Keratinocyte (primary cell): ENCODE measurements around the gene IQGAP3. TPM values are rescaled to one million over a fixed set of nuclear protein-coding genes. Genes with fewer than 3 reads are reported as not detected.

ENCODE experiments used
- DNase-seq: peaks from one replicate; pipeline ENCODE4 v3.0.0-alpha.2; 2011; ENCODE audit warnings: low read depth, missing footprints, low spot score
- FAIRE-seq: peaks from 2 replicates; lab custom pipeline; 2011; peaks lifted over from hg19 to GRCh38; lab: Jason Lieb, UNC
- H2AFZ ChIP-seq: 2 replicates; pipeline ENCODE4 v1.6.0; 2012; ENCODE audit warnings: low read length, control low read depth, inconsistent platforms; ENCODE audit not compliant: control insufficient read depth
- H3K27ac ChIP-seq: 2 replicates; pipeline ENCODE4 v1.5.1; 2011; ENCODE audit warnings: low read length; ENCODE audit not compliant: control insufficient read depth, insufficient read depth
- H3K27me3 ChIP-seq: 3 replicates; pipeline ENCODE4 v1.6.0; 2011; ENCODE audit warnings: low read length; ENCODE audit not compliant: control insufficient read depth, insufficient read depth; ENCODE audit errors: extremely low read depth
- H3K36me3 ChIP-seq, 2 experiments: 2 replicates in 1 of 2; 3 replicates in 1 of 2; pipeline ENCODE4 v1.5.1; 2011; ENCODE audit warnings: low read length in 2 of 2, mild to moderate bottlenecking in 1 of 2; ENCODE audit not compliant: control insufficient read depth in 2 of 2, insufficient read depth in 2 of 2; ENCODE audit errors: extremely low read depth in 1 of 2
- H3K4me1 ChIP-seq: 3 replicates; pipeline ENCODE4 v1.5.1; 2011; ENCODE audit warnings: low read length; ENCODE audit not compliant: control insufficient read depth, insufficient read depth; ENCODE audit errors: extremely low read depth
- H3K4me2 ChIP-seq: 3 replicates; pipeline ENCODE4 v1.6.0; 2011; ENCODE audit warnings: low read depth, low read length; ENCODE audit not compliant: control insufficient read depth, insufficient read depth; ENCODE audit errors: extremely low read depth
- H3K4me3 ChIP-seq, 3 experiments: fragments of 200-600 bp in 1 of 3; sonication (generic) in 1 of 3; 2 replicates in 2 of 3; 3 replicates in 1 of 3; pipeline ENCODE4 v1.5.1; 2011 to 2016; ENCODE audit warnings: low read length in 3 of 3, mild to moderate bottlenecking in 3 of 3, control low read depth in 2 of 3, inconsistent platforms in 1 of 3, low read depth in 1 of 3, mixed read lengths in 1 of 3, mixed run types in 1 of 3, moderate library complexity in 1 of 3; ENCODE audit not compliant: control insufficient read depth in 2 of 3, insufficient read depth in 2 of 3; ENCODE audit errors: extremely low read depth in 1 of 3
- H3K79me2 ChIP-seq: 2 replicates; pipeline ENCODE4 v1.6.0; 2012; ENCODE audit warnings: low read length; ENCODE audit not compliant: control insufficient read depth, insufficient read depth
- H3K9ac ChIP-seq: 3 replicates; pipeline ENCODE4 v1.6.0; 2011; ENCODE audit warnings: low read length; ENCODE audit not compliant: control insufficient read depth, insufficient read depth; ENCODE audit errors: extremely low read depth
- H3K9me1 ChIP-seq: 3 replicates; pipeline ENCODE4 v1.6.0; 2011; ENCODE audit warnings: low read length; ENCODE audit not compliant: control insufficient read depth, insufficient read depth; ENCODE audit errors: extremely low read depth
- H3K9me3 ChIP-seq: 2 replicates; pipeline ENCODE4 v1.5.1; 2012; ENCODE audit warnings: low read depth, low read length; ENCODE audit not compliant: control insufficient read depth
- H4K20me1 ChIP-seq: 3 replicates; pipeline ENCODE4 v1.6.0; 2011; ENCODE audit warnings: low read length; ENCODE audit not compliant: control insufficient read depth, insufficient read depth; ENCODE audit errors: extremely low read depth
- CTCF ChIP-seq, 3 experiments: IDR thresholded peaks in 1 of 3; conservative IDR thresholded peaks in 1 of 3; optimal IDR thresholded peaks in 1 of 3; 2 replicates in 2 of 3; 3 replicates in 1 of 3; pipeline versions ENCODE3 to v1.5.1; 2011; ENCODE audit warnings: low read length in 3 of 3, mild to moderate bottlenecking in 3 of 3, moderate library complexity in 2 of 3, control low read depth in 1 of 3, inconsistent platforms in 1 of 3; ENCODE audit not compliant: insufficient read depth in 2 of 3; ENCODE audit errors: extremely low read depth in 1 of 3
- EZH2 ChIP-seq: IDR thresholded peaks from one replicate; pipeline ENCODE4 v1.6.1; 2012; ENCODE audit warnings: inconsistent platforms, mild to moderate bottlenecking, low read length, moderate library complexity
- dilution Hi-C: fragments of 300-500 bp; cut with MboI; formaldehyde crosslinking; loops from one replicate; pipeline ENCODE4 v1.7.0; 2020; ENCODE audit warnings: low sequenced_read_pairs; ENCODE audit not compliant: extremely low pct_ligation_motif_present
- polyA plus RNA-seq, 5 experiments: library from polyadenylated mRNA; depleted of rRNA in 3 of 5; stranded (reverse) in 3 of 5; stranded (forward) in 1 of 5; unstranded in 1 of 5; fragments of >200 nt; gene quantifications; 1 replicate in 1 of 5; 2 replicates in 3 of 5; 3 replicates in 1 of 5; pipeline versions ENCODE4 v1.2.1 to v1.2.3, GENCODE V29; 2011 to 2012; ENCODE audit warnings: missing spikeins in 2 of 5, low read depth in 1 of 5, low replicate concordance in 1 of 5

IQGAP3 gene
- polyA plus RNA-seq, 1 donor (not counting 4 experiments of a cell fraction or from before 2014, with no cell fraction given): 5.3 TPM

GRCh38 chr1:156492013-156492590, 80.3 kb downstream of the IQGAP3 start:
- Histone ChIP-seq H3K4me2 (no peak overlapping the region), H3K9me1 (peaks cover 16% of the 10 kb centered on the region), H3K79me2 (peaks cover 97% of the 10 kb centered on the region), H3K9me3 (no peaks in the 10 kb centered on the region), H3K36me3 (peaks cover 17 to 38% of the 10 kb centered on the region in 2 experiments), H3K4me1 (peaks cover 37% of the 10 kb centered on the region), H3K4me3 (no peak overlapping the region), H3K27ac (no peak overlapping the region), H2AFZ (no peak overlapping the region), H3K9ac (no peak overlapping the region), H3K27me3 (no peaks in the 10 kb centered on the region), H4K20me1 (peaks cover 52% of the 10 kb centered on the region)
- TF ChIP-seq EZH2: no peak
- FAIRE-seq: no peak
- DNase-seq: no peak
- dilution Hi-C loops: no loop called here

GRCh38 chr1:156491151-156491949, 81.0 kb downstream of the IQGAP3 start:
- H4K20me1 ChIP-seq: peaks cover 45% of the 10 kb centered on the region
- DNase-seq (no peak), FAIRE-seq (no peak)
- H3K79me2 ChIP-seq: peaks cover 97% of the 10 kb centered on the region
- H3K9ac ChIP-seq: no peak overlapping the region
- no peak overlapping the region for H2AFZ ChIP-seq
- no peaks in the 10 kb centered on the region for H3K9me3 ChIP-seq
- H3K27me3 ChIP-seq: no peaks in the 10 kb centered on the region
- TF ChIP-seq CTCF (optimal IDR thresholded peaks at IDR 0.05 in 1 of 3, IDR thresholded peaks at IDR 0.05 in 1 of 3, conservative IDR thresholded peaks at IDR 0.05 in 1 of 3; ENCODE audit: extremely low read depth in 1 of 3, insufficient read depth in 2 of 3, low read length in 3 of 3) (no peak), EZH2 (no peak)
- H3K4me1 ChIP-seq: peaks cover 29% of the 10 kb centered on the region
- dilution Hi-C loops: no loop called here
- peak overlapping the region; percentile 40 for H3K4me2 ChIP-seq
- no peak overlapping the region for H3K27ac ChIP-seq
- peaks cover 9% of the 10 kb centered on the region for H3K9me1 ChIP-seq
- H3K36me3 ChIP-seq: peaks cover 17 to 32% of the 10 kb centered on the region in 2 experiments
- H3K4me3 ChIP-seq: no peak overlapping the region
